Hepatic stellate cell (primary cell): ENCODE data around the gene ADAMTSL2.

ENCODE experiments used
- DNase-seq: peaks from one replicate; pipeline ENCODE4 v3.0.0; 2011; ENCODE audit warnings: low spot score

Gene ADAMTSL2

DNA sequence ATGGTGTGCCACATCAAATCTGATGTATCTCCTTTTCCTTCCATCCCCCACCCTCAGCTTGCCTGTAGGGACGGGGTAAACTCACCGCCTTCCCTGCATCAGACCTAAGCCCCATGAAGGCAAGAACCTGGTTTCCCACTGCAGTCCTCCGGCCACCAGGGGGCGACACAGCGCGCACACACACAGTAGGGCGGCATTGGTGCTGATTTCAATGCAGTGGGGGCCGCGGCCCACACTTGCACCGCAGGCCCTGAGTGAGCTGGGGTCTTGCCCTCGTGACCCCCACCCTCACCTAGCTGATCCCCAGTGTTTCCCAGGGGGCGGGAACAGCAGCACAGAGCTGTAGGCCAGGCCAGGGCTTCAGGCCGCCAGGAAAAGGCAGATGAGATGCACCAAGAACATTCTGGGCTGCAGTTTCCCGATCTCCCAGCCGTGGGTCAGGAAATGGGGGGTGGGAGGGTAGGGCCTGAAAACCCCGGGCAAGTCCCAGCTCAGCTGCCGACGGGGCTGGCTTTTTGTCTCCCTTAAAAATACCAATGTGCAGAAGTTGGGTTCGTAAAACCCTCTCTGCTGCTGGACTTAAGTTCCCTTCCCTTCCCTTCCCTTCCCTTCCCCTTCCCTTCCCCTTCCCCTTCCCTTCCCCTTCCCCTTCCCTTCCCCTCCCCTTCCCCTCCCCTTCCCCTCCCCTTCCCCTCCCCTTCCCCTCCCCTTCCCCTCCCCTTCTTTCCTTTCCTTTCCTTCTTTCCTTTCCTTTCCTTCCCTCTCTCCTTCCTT is 55.1 kb downstream of the ADAMTSL2 start:
- DNase-seq = no peak

DNA sequence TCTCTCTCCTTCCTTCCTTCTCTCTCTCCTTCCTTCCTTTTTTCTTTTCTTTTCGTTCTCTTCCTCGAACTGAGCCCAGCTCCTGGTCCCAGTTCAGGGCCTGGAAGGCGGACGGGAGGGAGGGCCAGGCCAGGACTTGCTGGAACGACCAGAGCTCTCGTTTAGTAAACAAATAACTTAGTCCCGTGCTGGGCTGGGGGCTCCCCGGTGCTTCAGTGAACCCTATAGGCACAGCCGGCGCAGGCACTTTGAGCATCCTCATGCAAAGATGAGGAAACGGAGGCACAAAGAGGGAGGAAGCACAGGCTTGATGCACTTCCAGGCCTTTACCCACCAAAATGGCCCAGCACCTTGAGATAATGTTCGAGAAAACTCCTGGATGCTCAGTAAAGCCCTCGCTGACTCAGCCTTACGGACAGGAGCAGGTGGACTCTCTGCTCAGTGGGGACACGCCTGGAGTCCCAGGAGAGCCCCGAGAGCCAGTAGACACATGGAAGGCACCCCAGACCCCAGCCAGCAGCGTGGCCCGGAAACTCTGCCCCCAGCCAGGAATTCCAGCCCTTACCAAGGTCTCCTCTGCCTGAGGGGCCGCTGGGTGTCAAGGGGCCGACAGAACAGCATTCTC is 55.8 kb downstream of the ADAMTSL2 start:
- DNase-seq = no peak

DNA sequence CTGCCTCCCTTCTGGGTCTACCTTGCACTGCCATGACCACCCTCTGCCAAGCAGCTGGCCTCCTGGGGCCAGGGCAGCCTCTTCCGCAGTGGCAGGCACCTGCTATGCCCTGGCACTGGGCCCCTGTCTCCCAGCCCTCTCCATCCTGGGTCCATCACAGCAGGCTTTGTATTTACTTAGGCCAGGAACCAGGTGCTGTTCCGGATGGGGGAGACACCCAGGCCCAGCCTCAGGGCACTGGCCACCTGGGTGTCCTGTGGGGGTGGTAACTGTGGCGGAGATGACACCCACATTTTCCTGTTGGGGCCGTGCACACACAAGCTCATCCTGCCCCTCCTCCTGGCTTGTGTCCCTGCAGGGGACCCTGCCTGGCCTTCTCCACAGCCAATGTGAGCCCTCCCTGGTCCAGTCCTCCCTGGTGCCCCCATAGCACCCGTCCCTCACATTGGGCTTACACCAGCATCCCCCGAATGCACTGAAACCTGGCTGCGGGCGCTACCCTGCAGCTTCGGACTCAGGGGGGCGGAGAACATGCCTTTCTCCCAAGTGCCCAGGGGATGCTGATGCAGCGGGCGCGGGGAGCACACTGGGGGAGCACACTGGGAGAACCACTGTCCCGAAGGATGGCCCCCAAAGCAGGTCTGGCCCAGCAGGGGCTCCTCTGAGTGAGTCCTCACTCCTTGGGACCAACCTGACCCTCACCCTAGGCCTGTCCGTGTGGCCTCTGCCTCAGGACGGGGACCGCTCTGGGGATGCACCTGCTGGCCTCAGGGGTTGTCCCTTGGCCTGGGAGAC is 56.8 kb downstream of the ADAMTSL2 start:
- no peak for DNase-seq

DNA sequence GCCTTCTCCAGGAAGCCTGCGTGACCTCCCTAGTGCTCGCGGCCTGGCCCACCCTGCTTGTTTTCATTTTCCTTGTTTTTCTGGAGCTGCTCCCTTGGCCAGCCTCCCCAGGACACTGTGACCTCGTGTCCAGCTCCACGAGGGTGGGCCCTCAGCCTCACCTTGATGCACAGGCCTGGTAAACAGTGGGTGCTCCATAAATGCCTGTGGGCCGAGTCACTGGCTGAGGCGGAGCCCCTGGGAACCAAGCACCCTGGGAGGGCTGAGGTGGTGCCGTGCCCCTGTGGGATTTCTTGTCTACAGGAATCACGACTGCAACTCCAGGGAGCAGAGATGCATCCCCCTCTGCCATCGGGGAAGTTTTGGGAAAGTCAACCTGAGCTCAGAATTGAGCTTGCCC is 57.5 kb downstream of the ADAMTSL2 start:
- DNase-seq = no peak

DNA sequence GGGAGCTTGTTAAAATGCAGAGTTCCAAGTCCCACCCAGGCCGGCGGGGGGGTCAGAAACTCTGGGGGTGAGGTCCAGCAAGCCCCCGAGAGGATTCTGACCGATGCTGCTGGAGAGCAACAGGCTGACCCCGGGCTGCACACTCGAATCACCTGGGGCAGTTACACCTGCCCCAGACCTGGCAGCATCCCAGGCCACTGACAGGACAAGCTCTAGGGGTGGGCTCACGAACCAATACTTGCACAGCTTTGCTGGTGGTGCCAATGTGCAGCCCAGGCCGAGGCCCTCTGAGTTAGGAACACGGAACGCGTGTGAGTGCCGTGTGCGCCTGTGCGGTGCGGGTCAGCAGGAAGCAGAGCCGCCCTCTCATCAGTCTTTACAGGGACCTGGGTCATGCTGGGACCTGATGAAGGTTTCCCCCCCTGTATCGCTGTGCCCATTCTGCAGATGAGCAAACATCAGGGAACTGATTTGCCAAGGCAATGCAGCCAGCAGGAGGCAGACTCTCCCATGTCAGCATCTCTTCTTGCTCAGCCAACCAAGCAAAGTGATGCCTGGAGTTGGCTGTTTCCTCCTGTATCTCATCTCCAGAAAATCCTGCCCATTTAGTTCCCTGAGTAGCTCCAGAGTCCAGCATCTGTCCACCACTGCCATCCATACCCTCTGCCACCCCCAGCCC is 58.4 kb downstream of the ADAMTSL2 start:
- DNase-seq = no peak

DNA sequence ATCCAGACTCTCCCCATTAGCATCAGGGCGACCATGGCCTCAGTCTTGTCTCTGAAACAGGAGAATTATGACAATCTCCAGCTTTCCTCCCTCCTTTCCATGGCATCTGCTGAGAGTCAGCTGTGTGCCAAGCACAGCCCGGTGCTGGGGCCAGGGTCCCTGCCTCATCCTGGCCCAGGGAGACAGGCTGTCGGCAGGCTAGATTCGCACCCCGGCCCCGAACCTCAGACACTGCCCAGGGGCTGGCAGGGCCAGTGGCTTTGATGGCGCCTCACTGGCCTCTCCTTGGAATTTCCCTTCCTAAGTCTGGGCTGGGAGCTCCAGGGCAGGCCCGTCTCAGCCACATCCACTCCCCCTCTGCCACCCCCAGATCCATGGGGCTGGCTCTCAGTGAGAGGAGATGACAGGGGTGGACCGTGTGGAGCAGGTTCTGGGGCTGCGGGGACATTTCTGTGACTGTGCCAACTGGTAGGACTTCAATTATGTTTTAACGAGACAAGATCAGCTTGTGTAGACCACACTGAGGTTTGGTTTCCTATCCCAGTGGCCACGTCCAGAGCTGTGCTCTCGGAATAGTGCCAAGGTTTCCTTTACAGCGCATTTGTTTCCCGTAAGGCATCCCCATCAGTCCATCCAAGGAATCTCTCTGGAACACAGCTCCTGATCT is 59.2 kb downstream of the ADAMTSL2 start:
- DNase-seq = no peak

DNA sequence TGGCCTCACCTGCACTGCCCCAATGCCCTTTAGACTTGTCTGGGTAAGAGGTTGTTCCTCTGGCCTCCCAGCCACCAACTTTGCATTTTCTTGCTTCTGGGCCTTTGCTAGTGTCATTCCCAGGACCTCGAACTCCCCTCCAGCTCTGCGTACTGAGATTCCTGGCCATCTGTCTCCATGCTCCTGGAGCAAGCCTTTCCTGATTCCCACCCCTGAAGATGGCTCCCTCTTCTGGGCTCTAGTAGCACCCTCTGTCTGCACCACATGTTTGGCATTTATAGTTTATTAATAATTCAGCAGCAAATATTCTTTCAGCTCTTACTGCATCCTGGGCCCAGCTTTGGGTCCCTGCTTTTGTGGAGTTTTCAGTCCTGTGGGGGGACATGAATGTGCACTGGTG is 59.8 kb downstream of the ADAMTSL2 start:
- no peak for DNase-seq

DNA sequence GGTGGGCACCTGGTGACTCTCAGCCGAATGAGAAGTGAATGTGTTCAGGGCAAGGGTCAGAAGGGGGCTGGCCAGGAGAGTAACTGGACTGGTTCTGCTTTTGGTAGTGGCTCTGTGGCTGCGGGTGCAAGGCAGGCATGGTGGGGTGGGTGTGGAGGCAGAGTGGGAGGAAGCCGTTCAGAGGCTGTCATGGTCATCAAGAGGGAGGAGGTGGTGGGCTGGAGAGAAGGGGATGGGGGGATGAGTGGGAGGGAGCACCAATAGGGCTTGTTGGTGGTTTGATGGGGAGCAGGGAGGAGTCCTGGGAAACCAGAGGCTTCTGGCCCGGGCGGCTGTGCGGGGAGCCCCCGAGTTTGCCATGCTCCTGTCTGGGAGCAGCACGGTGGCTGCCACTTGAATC is 61.4 kb downstream of the ADAMTSL2 start:
- DNase-seq = no peak

DNA sequence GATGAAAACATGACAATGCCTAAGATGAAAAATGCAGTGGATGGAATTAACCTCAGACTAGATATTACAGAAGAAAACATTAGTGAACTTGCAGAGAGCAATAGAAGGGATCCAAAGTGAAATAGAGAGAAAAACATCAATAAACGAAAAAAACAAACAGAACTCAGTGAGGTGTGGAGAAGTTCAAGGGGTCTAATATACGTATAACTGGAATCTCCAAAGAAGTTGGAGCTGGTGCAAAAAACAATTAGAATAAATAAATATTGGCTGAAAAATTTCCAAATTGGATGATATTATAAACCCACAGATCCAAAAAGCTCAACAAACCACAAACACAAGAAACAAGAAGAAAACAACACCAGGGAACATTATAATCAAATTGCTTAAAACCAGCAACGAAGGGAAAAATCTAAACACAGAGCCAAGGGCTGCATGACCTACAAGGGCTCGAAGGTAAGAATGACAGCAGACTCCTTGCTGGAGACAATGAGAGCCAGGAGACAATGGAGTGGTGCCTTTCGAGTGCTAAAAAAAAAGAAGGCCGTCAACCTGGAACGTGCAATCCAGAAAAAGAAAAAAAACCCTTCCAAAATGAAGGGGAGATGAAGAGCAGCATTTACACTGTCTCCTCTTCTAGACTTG is 62.9 kb downstream of the ADAMTSL2 start:
- DNase-seq = no peak

DNA sequence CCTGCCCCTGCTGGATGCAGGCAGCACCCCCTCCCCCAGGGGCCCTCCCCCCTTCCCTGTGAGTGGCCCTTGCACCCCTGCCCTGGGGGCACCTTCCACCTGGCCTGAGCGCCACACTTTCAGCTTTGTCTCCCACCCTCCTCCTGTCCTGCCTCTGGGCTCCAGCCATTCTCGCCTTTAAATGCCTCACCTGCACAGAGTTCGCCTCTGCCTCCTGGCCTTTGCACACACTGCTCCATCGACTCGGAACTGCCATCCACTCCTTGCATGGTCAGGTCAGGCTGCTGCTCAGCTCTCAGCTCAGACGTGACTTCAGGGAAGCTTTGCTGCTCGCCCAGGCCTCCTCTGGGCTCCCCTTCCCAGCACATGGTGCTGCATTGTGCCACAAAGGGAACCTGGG is 64.5 kb downstream of the ADAMTSL2 start:
- no peak for DNase-seq

DNA sequence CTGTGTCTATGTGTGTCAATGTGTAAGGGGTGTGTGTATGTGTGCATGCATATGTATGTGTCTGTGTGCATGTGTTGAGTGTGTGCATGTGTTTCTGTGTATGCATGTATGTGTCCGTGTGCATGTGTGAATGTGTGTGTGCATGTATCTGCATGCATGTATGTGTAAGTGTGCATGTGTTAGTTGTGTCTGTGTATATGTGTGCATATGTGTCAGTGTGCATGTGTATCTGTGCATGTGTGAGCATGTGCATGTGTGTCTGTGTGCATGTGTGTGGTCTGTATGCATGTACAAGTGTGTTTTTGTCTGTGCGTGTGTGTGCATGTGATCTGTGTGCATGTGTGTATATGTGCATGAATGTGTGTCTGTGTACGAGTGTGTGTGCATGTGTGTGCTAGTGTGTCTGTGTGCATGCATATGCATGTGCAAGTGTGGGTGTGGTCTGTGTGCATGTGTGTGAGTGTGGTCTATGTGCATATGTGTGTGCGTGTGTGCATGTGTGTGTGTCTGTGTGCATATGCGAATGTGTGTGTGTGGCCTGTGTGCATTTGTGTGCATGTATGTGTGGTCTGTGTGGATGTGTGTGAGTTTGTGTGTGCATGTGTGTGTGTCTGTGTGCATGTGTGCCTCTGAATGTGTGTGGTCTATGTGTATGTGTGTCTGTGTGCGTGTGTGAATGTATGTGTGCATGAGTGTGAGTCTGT is 65.1 kb downstream of the ADAMTSL2 start:
- DNase-seq = no peak

DNA sequence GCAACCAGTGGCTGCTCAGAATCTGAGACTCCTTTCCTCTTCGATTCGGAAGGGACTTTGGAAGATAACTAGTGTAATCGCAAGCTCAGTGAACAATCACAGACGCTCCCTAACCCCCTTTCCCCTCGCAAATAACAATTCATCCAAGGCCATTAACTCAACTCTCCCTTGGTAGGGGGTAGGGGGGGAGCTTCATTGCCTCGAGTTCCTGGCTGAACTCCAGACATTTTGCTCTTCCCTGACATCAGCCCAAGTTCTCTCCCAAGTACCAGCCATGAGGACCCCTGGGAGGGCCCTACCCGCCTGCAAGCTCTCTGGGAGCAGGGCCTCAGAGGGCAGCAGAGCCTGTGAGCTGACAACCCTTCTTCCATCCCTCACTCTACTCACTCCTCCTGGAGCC is 66.2 kb downstream of the ADAMTSL2 start:
- DNase-seq = no peak

DNA sequence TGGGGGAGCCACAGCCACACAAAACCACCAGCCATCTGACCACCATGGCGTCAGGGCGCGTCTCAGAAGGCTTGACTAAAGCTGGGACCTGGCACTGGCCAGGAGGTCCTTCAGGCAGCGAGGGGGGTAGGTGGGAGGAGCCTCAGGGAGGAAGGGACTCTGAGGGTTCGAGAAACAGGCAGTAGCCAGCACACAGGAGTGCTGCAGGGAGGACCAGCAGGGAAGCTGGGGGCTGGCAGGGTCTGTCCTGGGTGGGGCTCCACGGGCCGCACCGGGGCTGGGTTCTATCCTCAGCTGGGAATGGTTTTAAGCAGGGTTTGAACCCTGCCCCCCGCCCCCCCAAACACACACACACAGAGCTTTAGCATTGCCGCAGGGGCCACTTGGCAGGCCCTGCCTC is 67.2 kb downstream of the ADAMTSL2 start:
- no peak for DNase-seq

DNA sequence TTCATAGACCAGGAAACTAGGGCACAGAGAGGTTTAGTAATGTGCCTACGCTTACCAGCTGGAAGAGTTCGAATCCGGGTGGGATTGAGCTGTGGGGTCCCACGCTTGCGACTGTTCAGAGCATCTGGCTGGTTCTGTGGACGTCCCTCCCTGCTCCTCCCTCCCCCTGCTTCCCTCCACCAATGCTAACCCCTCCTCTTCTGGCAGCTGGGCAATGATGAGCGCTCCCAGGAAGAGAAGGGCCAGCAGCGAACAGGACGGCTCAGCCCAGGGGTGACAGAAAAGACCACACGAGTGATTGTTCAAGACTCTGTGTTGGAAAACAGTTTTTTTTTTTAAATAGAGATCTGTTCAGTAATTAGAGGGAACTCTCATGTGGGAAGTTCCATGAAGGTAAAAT is 67.8 kb downstream of the ADAMTSL2 start:
- DNase-seq = no peak

DNA sequence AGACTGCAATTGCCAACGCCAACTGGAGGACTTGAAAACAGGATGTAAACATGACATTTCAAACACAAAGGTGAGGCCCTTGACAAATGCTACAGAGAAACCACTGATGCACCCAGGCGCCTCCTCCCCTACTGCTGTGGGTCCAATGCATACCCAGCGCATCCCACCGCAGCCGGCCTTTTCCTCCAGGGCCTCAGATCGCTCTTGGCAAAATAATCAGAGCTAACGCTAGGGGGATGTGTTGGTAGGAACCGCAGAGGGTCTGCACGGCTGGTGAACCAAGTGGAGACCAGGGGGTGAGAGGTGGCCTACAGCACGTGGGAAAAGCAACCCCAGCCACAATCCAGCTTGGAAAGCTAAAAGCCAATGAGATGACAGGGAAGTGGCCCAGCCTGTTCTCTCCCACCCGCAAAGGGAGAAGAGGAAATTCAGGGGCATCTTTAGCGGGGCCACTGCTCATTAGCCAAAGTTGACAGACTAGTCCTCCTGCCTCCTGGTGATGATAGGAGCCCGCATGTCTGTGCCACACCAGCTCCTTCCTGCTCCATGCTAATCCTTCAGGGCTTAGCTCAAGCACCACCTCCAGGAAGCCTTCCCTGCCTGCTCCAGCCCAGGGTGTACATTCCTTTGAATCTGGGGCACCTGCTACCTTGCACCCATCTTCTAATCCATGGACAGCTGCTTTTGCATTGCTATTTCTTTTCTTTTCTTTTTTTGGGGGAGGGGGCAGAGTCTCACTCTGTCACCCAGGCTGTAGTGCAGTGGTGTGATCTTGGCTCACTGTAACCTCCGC is 68.8 kb downstream of the ADAMTSL2 start:
- DNase-seq = no peak

DNA sequence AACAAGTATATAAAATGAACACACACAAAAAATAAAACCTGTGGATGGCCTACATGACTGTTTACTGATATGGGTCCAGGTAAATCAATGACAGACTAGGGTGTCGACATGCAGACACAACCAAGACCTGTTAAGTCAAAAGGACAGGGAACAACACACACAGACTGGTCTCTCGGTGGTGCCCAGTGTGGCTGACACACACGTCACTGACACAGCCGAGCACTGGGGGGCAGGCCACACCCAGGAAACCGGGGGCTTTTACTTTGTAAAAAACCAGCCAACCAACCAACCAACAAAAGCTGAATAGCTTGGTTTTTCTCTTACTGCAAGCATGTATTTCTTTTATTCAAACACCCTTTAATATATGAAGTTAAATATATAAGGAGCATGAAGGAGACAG is 69.7 kb downstream of the ADAMTSL2 start:
- DNase-seq = no peak

DNA sequence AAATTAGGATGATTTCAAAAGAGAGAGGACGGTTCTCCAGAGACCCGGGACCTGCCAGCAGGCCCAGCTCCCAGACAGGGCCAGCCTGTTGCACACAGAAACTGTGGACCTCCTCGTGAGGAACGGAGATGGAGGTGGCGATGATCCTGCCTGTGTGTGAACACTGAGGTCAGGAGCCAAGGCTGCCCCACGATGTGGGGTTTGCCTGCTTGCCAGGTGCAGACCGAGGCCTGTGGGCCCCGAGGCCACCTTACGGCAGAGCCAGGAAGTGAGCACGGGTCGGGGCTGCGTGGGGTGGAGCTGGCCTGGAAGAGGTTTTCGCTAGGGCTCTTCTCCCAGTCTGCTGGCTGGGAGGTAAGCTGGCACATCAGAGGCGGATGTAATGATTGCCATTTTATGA is 70.4 kb downstream of the ADAMTSL2 start:
- DNase-seq = no peak

DNA sequence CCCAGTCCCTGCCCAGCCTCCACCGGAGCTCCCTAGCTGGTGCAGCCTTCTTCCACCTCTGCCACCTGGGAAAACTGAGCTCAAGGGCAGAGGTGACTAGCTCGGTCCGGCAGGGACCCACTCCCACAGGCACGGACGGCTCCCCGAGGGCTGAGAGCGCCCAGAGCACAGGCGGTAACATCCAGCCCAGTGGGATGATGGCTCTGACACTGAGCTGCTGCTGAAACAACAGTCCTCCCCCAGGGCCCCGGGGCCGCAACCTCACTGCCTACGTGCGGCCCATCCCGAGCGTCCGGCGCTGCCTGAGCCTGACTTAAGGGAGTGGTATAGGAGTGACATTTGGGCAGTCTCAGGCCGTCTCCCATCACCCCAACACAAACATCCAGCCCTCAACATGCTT is 70.9 kb downstream of the ADAMTSL2 start:
- DNase-seq = no peak

DNA sequence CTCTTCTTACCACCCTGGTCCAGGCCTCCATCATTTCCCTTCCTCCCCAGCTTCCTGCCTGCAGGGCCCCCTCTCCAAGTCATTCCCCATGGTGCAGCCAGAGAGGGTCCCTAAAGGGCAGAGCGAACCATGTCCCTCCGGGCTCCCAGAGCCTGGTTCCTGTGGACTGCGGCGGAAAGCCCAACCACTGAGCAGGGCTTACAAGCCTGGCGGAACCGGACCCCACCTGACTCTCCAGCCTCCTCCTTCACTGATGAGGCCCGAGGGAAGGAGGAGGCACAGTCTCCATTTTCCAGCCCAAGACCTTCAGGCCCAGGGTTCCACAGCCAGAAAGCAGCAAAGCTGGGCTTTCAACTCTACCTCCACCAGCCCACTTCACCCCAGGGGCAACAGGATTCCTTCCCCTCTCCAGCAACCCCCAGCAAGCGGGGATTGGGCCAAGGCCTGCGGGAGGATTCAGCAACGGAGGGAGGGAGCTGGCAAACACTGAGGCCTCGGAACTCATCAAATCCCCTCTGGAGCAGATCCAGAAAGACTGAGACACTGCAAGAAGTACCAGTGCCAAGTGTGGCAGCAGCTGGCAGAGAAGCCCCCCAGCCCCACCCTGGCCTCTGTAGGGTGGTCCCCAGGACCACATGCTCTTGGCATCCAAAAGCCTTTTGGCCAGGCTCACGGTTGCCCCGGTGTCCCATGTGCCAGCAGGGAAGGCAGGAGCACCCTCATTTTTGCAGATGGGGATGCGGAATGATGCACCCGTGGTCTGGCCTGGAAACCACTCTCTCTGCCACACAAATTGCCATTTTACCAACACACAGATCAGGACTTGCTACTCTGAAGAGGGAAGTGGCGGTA is 71.6 kb downstream of the ADAMTSL2 start:
- DNase-seq = no peak
